Activated CD4-positive, alpha-beta T cell treated with anti-CD3 and anti-CD28 coated beads, Interleukin-2, amount 50 U/mL, for 48 hours (primary cell): Measurements from ENCODE around the gene PLXNC1.
A peak's percentile ranks its signal among the peaks of the same experiment; 100 is the strongest.

Experiments
- DNase-seq, 2 experiments: peaks; one replicate each; pipeline ENCODE4 v3.0.0-alpha.2; 2020

The PLXNC1 gene

DNA sequence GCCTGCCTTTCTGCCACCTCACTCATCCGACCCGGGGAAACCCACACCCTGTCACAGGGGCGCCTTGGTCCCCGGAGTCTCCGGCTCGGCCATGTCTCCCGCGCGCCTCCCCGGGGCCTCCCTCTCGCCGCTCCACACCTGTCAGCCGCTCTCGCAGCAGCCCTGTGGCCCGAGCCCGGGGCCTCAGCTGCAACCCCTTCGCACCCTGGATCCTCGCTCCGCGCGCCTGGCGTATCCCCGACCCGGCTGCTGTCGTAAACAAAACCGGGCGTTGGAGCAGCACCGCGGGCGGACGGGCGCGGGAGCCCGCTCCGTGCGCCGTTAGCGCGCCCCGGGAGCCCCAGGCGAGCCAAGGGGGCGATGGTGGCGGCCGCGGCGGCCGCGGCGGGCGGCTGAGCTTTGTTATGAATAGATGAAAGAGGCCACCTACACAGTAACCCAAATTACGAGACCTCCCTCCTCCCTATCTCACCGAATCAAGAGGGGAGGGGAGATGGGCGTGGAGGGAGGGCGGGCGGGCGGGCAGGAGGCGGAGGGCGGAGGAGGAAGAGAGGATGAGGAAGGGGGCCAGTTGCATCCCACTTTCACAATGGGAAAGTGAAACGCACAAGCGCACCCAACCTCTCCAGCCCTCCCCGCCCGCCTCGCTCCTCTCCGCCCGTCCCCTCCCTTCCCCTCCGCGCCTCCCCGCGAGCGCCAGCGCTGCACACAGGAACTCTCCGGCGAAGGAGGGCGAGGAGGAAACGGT is at the start of gene PLXNC1:
Gene PLXNC1 (plus strand): TSS at position 587 of the 748 bp plus-strand sequence. CDS start 395 bp downstream, outside the sequence.
- DNase-seq: peak; percentile 72 to 76

DNA sequence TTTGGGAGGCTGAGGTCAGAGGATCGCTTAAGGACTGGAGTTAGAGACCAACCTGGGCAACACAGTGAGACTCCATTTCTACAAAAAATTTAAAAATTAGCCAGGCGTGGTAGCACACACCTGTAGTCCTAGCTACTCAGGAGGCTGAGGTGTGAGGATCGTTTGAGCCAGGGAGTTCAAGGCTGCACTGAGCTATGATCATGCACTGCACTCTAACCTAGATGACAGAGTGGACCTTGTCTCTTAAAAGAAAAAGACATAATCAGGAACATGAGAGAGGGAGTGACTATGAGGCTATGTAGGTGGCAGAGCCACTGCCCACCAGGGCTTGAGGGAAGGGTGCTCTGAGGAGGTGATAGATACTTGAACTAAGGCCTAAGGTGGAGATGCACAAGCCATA is 49.2 kb upstream of the PLXNC1 start:
- DNase-seq: no peak

DNA sequence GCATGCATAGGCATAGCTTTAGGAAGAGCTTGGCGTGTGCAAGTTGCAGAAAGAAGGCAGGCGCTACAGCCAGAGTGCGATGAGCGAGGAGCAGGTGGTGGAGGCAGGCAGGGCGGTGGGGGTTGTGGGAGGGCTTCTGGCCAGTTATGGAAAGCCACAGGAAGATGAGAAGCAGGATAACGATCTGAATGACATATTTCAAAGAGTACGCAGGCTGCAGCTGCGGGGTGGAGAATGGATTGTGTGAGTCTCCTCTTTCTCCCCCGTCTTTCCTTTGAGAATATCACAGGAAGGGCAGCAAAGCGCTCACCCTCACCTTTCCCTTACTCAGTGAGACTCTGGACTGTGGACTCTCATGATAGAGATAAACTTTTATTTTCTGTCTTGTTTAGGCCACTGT is 48.7 kb upstream of the PLXNC1 start:
- no peak for DNase-seq

DNA sequence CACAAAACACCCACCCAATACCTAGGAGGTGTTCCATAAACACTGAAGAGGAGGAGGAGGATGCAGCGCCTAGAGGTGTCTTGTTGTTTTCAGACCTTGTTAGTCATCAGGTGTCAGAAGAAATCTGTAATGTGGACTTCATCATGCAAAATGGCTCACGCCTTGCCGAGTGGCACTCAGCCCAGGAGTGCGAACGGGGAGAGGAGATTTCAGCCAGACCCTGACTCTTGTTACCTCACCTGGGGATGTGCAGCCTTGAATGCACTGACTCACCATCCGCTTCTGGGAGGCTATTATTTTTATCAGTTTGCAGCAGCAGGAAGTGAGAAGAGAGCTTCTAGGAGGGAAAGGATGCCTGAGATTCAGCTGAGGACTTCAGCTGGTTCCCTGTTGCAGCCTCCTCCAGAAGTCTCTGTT is 48.2 kb upstream of the PLXNC1 start:
- DNase-seq: peak; percentile 8 to 24

DNA sequence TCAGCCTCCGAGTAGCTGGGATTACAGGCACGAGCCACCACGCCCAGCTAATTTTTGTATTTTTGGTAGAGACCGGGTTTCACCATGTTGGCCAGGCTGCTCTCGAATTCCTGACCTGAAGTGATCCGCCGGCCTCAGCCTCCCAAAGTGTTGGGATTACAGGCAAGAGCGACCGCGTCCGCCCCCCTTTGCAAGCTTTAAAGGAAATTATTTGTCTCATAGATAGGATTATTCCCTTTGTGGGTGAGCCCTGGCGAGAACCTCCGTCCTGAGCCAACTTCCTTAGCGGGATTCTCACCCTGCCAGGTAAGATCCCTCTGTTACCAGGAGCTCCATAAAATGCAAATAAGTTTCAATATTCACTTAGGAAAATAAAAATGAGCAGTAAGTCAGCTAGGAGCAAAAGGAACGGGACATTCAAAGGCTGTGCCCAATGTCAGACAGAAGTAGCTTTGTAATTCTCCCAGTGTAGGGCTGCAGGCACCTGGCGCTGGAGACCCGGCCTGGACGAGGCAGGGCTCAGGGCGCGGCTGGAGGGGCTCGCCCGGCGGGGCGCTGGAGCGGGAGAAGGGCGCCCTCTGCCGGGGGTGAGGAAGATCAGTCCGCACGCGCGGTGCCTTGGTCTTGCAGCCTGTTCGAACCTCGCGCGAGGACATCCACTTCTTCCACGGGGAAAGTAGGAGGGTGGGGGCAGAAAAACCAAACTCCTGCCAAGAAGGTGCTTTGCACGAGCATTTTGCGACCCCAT is 47.2 kb upstream of the PLXNC1 start:
- peak; percentile 77 to 82 for DNase-seq

DNA sequence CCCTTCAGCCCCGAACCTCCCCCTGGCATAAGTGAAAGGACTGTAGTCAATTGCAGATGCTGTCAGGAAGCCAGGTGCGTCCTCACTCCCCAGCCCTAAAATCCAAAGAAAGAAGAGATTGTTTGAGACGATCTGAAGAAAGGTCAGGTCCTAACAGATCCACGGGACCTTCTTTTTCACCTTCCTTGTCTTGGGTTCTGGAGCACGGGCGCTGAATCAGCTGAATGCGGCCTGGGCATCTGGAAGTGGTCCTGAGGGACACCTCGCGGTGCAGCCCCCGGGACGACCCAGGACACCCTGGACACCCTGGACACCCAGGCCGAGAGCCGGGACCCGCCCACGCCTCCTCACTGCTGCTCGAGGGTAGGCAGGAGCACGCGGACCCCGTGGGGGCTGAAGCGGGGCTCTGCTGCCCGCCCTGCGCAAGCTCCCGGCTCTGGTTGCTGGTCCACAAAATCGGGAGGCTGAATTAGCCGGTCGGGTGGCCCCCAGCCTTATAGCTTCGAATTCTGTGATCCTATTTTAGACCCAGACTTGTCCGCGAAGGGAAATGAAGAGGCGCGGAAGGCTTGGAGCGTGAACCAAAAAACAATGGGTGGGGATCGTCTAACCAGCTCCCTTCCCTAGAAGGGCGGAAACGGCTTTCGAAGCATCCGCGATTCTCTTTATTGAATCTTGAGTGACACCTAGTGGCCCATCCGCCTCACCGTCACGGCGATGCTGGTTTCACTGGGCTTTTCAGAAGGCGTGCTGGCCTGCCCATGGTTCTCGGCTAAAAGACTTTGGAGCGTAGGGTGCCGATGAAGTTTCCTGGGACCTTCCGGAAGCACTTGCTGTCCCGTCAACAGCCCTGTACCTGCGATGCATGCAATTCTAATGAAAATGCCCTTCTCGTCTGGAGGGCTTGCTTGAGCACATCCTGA is 46.4 kb upstream of the PLXNC1 start:
- peak; percentile 85 to 91 for DNase-seq

DNA sequence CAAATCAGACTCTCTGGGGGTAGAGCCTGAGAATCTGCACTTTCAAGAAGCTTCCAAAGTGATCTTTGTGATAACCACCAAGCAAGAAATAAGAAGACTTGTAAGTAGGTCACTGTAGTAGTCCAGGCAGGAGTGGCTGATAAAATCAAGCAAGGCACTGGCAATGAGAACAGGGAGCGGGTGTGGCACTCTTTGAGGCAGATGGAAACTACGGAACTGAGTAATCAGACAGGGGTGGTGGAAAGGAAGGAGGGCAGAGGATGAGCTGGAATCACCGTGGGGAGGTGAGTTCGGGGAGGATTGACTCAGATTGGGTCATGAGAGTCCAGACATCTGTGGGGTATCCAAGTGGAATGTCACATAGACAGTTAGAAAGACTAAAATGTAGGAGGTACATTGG is 44.4 kb upstream of the PLXNC1 start:
- DNase-seq: peak in 1 of 2 experiments; percentile 12

DNA sequence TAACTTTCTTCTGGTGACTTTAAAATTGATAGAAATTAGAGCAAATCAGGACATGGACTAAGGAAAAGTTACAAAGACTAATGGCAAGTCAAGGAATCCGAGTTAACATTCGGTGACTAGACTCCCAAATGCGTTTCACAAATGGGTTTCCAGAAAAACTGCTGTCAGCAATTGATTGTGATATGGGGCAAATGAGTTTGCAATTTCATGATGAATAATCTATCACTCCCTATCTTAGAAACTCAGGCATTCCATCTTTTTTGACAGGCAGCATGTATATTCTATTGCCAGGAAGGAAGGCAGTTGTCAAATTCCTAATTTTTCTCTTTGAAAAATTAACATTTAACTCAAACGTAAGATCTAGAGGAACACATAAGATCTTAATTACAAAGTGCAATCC is 40.5 kb upstream of the PLXNC1 start:
- no peak for DNase-seq

DNA sequence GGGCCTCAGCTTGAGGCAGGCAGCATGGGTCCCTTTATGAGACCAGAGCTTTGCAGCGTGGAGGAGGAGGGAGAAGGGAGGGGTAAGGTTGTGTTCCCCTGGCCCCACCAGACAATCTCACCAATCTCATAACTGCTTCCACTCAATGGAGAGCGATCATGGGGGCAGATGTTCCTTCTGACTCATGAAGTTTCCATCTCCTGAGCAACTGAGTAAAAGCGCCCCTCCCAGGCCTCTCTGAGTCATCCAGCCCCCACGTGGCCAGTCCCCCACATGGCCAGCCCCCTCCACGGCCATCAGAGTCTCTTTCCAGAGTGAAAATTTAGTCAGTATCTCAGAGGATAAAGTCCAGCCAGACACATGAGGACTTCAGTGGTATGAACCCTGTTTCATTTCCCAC is 39.2 kb upstream of the PLXNC1 start:
- DNase-seq: peak; percentile 63 to 71

DNA sequence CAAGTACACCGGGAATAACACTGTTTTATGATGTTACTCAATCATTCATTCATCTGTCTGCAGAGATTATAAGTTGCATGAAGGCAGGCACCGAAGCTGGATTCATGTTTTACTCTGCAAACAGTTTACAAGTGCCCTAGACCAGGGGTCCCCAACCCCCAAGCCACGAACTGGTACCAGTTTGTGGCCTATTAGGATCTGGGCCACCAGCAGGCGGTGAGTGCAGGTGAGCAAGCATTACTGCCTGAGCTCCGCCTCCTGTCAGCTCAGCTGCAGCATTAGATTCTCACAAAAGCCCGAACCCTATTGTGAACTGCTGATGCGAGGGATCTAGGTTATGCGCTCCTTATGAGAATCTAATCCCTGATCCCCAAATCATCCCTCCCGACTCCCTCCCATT is 38.1 kb upstream of the PLXNC1 start:
- no peak for DNase-seq

DNA sequence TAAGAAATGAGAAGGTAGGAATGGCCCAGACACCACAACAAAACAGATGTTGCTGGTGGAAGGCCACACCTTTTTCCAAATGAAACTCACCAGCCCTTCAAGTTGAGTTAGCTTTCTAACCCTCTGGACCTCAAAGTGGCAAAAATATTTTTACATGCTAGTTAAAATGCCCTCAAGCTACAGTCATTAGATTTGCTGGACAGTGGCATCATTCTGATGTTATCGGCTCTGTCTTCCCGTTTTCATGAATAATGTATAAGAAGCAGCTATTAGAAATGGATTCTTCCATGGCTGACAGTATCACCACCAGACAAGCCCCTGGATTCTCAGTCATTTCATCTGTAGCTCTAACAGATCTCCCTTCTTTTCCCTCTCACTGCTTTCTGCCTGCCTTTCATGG is 37.1 kb upstream of the PLXNC1 start:
- DNase-seq: no peak

DNA sequence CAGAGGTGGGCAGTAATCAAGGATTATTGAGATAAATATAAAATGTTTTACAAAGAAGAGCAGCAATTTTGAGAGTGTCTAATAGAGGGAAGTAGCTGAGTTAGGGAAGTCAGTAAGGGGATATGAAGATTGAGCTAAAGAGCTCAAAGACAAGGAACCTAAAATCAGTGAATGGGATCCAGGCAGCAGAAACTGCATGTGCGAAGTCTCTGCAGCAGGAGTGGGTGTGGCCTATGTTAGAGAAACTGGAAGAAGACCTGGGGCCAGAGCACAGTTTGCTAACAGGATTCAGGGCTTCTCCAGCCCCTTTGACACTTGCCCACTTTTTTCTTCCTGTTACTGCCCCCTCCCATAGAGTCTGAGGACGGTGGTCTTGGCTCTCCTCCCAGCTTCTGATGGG is 36.3 kb upstream of the PLXNC1 start:
- DNase-seq: no peak

DNA sequence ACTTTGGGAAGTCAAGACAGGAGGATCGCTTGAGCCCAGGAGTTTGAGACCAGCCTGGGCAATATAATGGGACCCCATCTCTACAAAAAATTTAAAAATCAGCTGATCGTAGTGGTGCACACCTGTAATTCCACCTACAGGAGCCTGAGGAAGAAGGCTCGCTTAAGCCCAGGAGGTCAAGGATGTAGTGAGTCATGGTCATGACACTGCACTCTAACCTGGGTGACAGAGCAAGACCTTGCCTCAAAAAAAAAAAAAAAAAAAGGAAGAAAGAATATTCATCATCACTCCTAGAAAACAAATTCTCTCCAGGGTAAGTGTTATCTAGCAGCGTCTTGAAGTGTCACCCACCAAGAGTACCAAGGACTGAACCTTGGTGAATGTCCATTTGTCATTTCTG is 34.2 kb upstream of the PLXNC1 start:
- DNase-seq: no peak

DNA sequence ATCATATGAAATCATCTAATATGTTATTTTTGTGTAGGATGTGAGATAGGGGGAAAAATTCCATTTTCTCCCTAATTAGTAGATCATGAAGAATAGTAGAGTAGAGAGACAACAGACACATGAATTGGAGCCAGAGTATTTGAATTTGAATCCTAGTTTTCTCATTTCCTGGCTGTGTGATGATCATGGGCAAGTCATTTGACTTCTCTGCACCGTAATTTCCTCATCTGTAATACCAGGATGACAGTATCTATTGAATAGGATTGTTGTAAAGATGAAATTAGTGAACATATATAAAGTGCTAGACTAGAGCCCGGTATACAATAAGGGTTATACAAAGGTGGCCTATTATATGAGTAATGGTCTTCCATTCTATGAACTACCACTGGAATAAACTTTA is 32.2 kb upstream of the PLXNC1 start:
- DNase-seq: no peak

DNA sequence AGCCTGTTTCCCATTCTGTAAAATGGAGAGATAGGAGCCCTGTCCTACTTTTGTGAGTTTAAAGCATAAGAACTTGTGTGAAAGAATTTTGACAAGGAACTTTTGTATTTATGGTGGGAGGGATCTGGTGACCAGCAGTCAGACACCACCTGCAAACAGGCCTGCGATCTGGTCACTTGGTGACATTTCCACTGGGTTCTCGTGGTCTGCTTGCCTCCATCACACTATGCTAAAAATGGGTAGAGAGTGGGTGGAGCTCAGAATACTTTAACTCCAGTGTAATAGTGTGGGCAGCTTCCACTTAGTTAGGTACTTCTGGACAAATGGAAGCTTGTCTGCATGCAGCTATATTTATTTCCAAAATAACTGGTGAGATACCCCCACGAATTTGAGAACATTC is 26.5 kb upstream of the PLXNC1 start:
- no peak for DNase-seq

DNA sequence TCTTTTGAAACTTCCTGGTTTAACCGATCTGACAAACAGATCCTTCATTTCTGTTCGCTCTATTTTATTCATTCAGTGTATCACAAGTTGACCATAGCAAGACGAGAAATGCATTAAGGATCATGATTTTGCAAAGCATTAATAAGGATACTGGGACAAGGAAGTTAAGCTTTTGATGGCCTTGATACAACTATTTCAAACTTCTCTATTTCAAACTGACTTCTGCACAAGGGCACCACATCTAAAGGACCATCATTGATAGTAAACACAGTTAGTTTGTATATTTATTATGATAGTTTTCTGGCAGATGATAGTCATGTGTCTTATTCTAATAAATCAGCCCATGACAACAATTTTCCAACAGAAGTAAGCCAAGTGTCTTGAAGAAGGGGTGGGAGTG is 25.8 kb upstream of the PLXNC1 start:
- no peak for DNase-seq

DNA sequence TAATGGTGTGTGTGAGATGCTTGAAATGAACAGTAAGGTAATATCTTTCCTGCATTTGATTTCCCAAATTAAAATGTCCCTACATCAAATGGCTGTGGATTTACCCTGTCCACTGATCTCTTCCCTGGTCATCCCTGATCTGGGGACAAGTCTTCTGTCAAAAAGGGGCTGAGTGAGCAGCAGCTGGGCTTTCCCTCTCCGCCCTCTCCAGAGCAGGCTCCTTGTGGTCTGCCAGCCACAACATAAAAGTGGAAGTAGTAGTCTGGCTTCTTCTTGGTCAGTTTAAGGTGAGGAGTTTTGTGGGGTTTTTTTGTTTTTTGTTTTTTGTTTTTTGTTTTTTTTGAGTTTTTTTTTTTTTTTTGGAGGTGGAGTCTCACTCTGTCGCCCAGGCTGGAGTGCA is 25.2 kb upstream of the PLXNC1 start:
- DNase-seq: no peak

DNA sequence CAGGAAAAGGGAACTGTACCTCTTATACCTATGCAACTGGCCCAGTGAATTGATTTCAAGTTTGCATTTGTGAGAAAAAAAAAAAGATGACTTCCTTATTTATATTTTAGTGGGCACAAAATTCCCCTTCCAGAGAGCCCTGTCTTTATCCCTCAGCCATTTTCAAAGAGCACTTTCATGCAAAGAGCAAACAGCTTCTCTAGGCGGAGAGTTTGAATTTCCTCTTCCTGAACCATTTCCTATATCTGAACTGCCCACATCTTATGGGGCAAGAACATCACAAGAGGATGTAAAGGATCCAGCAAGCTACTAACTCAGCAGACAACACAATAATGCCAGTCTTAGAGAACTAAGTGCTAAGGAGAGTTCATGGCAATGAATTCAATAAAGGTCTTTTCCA is 22.3 kb upstream of the PLXNC1 start:
- DNase-seq: no peak

DNA sequence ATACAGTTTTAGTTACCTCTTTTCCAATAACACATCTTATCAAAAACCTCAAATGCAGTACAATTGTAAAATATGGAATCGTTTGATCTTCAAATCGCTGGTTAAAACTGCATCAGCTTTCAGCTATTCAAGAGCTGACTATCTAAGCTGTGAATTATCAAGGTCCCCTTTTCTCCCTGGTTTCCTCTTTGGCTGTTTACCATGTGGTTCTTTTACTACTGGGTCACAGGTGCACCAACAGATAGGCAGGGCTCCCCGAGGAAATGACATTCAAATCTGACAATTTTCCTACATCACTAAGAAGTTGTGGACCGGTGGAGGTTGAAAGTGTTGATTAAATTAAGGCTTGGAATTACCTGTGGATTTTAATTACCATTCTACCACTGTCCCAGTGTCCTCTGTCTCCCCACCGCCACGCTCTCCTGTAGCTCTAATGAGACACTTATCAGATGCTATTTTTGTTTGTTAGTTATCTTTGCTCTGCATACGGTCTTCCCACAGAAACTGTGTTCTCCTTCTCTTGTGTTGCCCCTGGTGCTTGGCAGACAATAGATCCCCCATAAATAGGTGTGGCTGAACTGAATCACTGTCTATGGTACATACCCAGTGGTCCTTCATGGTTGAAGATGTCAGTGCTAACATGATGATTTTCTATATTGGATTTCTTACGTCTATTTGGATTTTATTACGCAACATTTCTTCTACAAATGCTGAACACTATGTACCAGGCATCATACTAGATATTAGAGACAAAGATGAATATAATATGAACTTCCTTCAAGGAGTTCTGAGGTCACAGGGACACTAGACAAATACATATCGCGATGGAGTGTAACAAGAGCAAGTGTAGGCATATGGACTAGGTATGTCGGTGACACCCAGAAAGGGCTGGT is 20.9 kb upstream of the PLXNC1 start:
- DNase-seq: no peak

DNA sequence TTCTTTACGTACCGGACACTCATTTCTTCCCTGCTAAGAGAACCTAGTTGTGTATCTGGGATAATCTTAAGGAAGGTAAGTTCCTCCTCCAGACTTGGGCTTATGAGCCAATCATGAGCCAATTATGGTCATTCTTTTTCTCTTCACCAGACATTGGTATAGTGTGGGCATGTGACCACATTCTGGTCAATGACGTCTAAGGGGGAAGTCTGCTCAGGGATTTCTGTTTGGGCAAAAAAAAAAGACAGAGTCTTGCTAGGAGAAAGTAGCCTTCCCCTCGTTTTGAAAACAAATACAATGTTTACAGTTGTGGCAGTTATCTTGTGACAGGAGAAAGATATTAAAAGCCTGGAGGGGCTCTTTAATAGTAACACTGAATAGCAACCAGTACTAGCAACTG is 20.1 kb upstream of the PLXNC1 start:
- no peak for DNase-seq

DNA sequence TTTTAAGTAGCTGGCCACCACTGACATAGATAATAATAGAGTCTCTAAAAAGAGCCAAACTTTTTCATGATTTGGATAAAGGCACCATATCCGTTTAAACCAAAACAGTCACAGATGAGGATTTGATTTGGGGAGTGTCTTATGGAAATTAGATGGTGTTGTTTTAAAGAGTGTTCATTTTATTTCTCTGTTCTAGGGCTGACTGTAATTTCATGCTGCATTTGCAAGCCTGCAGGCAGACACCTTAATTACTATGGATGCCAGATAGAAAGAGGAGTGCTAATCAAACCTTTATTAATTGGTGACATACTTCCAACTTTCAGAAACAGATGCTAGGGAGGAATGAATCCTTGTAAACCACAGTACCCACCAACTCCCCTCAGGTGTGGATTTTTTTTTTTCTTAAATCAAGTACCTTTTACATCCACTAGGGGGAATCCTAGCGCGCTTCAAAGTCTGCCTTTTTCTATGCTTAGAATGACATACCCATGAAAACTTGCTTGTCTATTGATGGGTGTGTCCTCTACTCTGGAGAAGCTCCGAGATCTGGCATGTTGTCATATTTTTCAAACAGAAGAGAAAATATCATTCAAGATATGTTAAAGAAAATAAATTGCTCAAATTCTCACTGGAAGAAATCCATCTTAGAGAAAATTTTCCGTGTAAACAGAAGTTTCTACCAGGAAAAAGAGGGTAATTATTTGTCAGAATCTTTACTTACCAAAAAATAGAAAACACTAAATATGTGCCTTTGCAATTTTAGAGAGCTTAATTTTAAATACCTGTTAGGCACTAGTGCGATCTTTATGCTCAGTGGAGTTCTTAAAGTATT is 14.2 kb upstream of the PLXNC1 start:
- no peak for DNase-seq
